Thyroid gland (tissue), 4 donors: ENCODE data around the gene BRAF. TPM values are rescaled to one million over a fixed set of nuclear protein-coding genes. Genes with fewer than 3 reads are reported as not detected.
A peak's percentile ranks its signal among the peaks of the same experiment; 100 is the strongest.
"Not testable (repeated sequence)": the region's sequence is repeated elsewhere in the genome, so short reads cannot be mapped to it uniquely, and the experiment has no call there.

ENCODE experiments used
- DNase-seq, 2 donors: peaks; one replicate each; pipeline ENCODE4 v3.0.0-alpha.2; 2019
- H3K27ac ChIP-seq, 3 donors: fragments of 200-600 bp; sonication (generic); 1 replicate in 2 of 3; 2 replicates in 1 of 3; pipeline ENCODE4 v1.5.1; 2016 to 2019; ENCODE audit warnings: mild to moderate bottlenecking in 1 of 3, moderate library complexity in 1 of 3
- H3K27me3 ChIP-seq: fragments of 200-600 bp; sonication (generic); one replicate; pipeline ENCODE4 v1.5.1; 2019
- H3K36me3 ChIP-seq, 2 donors: fragments of 200-600 bp; sonication (generic); one replicate each; pipeline ENCODE4 v1.5.1; 2016 to 2019
- H3K4me1 ChIP-seq, 2 donors: fragments of 200-600 bp; sonication (generic); one replicate each; pipeline ENCODE4 v1.5.1; 2017 to 2019
- H3K4me3 ChIP-seq, 3 donors: fragments of 200-600 bp; sonication (generic); replicated peaks in 1 of 3; 1 replicate in 2 of 3; 2 replicates in 1 of 3; pipeline ENCODE4 v1.5.1; 2016; ENCODE audit warnings: mild to moderate bottlenecking in 1 of 3
- H3K9me3 ChIP-seq: fragments of 200-600 bp; sonication (generic); one replicate; pipeline ENCODE4 v1.5.1; 2017
- POLR2A ChIP-seq, 2 donors: fragments of 450-650 bp; IDR thresholded peaks; one replicate each; pipeline ENCODE4 v1.6.1; 2017; ENCODE audit warnings: antibody characterized with exemption in 2 of 2, mild to moderate bottlenecking in 2 of 2, moderate library complexity in 1 of 2
- WGBS, 2 donors: methylation state at CpG; one replicate each; pipeline ENCODE4 v1.1.5; 2017; 5-methylcytosine and 5-hydroxymethylcytosine counted together
- intact Hi-C: fragments of 100-400 bp; cut with DNase I; formaldehyde crosslinking; loops from one replicate; pipeline ENCODE4 v1.15.1; 2023
- total RNA-seq, 4 donors: library from RNA; depleted of rRNA; stranded (reverse); fragments of >200 nt; gene quantifications; one replicate each; pipeline ENCODE4 v1.2.3, GENCODE V29; 2016
- TF ChIP-seq, protein P1 (sequence below), 6 experiments: fragments of 200-600 bp in 3 of 6; fragments of 450-650 bp in 3 of 6; sonication (generic) in 3 of 6; IDR thresholded peaks; one replicate each; pipeline ENCODE4 v1.5.1; 2016 to 2019; ENCODE audit warnings: antibody characterized with exemption in 6 of 6, mild to moderate bottlenecking in 2 of 6, inconsistent platforms in 1 of 6, moderate library complexity in 1 of 6

The BRAF gene
- total RNA-seq, 4 donors from 2014 or later: 71.5 to 135 (median 102) TPM

- intact Hi-C loops: no loop called here
Observed at GRCh38 chr7:140857048-140857447, 67.7 kb downstream of the BRAF start.

GRCh38 chr7:140841166-140841715, 83.5 kb downstream of the BRAF start:
- no peak for TF ChIP-seq POLR2A (IDR thresholded peaks at IDR 0.05)
- TF ChIP-seq, protein P1, sequence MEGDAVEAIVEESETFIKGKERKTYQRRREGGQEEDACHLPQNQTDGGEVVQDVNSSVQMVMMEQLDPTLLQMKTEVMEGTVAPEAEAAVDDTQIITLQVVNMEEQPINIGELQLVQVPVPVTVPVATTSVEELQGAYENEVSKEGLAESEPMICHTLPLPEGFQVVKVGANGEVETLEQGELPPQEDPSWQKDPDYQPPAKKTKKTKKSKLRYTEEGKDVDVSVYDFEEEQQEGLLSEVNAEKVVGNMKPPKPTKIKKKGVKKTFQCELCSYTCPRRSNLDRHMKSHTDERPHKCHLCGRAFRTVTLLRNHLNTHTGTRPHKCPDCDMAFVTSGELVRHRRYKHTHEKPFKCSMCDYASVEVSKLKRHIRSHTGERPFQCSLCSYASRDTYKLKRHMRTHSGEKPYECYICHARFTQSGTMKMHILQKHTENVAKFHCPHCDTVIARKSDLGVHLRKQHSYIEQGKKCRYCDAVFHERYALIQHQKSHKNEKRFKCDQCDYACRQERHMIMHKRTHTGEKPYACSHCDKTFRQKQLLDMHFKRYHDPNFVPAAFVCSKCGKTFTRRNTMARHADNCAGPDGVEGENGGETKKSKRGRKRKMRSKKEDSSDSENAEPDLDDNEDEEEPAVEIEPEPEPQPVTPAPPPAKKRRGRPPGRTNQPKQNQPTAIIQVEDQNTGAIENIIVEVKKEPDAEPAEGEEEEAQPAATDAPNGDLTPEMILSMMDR (IDR thresholded peaks at IDR 0.05): no peak
- no peaks in the 10 kb centered on the region for H3K9me3 ChIP-seq
- no peaks in the 10 kb centered on the region for H3K36me3 ChIP-seq
- no peak overlapping the region for H3K4me3 ChIP-seq
- whole genome bisulfite sequencing, 2 donors: 69 to 75% methylated on average over 1 of the region's 1 CpG
- no peak for DNase-seq
- H3K4me1 ChIP-seq: no peaks in the 10 kb centered on the region
- intact Hi-C loops: no loop called here
- no peak overlapping the region for H3K27ac ChIP-seq
- H3K27me3 ChIP-seq: no peaks in the 10 kb centered on the region

More at GRCh38 chr7:140857048-140857447, 67.7 kb downstream of the BRAF start:
- TF ChIP-seq POLR2A (IDR thresholded peaks at IDR 0.05): no peak
- TF ChIP-seq, protein P1 (IDR thresholded peaks at IDR 0.05): no peak
- H3K27me3 ChIP-seq: no peaks in the 10 kb centered on the region
- H3K36me3 ChIP-seq: no peaks in the 10 kb centered on the region
- H3K27ac ChIP-seq: no peak overlapping the region
- peaks cover 0 to 4% of the 10 kb centered on the region in 2 donors for H3K4me1 ChIP-seq
- H3K4me3 ChIP-seq: no peak overlapping the region
- peak in 1 of 2 donors; percentile 14 for DNase-seq
- H3K9me3 ChIP-seq: no peaks in the 10 kb centered on the region
- WGBS, 2 donors: 75 to 82% methylated on average over 2 of the region's 2 CpGs

GRCh38 chr7:140831724-140832123, 93.0 kb downstream of the BRAF start:
- H3K36me3 ChIP-seq: no peaks in the 10 kb centered on the region
- intact Hi-C loops: no loop called here
- peaks cover 5 to 8% of the 10 kb centered on the region in 2 donors for H3K4me1 ChIP-seq
- H3K27ac ChIP-seq: no peak overlapping the region
- 93% methylated on average over 4 of the region's 4 CpGs for WGBS, 2 donors
- TF ChIP-seq, protein P1 (IDR thresholded peaks at IDR 0.05): no peak
- no peak for TF ChIP-seq POLR2A (IDR thresholded peaks at IDR 0.05)
- no peak for DNase-seq
- no peaks in the 10 kb centered on the region for H3K9me3 ChIP-seq
- H3K4me3 ChIP-seq: no peak overlapping the region
- H3K27me3 ChIP-seq: no peaks in the 10 kb centered on the region

DNA sequence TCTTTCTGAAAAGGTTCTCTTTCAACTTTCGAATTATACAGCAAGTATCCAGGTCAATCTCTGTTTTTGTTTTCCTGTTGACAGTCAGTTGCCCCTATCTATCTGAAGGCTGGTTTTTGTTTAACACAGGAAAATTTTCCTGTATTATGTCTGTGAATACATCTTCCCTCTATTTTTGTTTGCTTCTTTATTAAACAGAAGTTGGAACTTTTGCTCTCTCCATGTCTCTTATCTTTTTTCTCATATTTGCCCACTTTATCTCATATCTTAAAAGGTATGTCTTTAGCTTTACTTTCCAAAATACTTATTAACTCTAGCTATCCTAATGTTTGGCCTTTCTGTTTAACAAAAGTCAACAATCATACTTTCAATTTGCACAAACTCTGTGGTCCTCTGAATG, 95.0 kb downstream of the BRAF start:
- intact Hi-C loops: no loop called here
- 97 to 100% methylated on average over 1 of the region's 1 CpG for WGBS, 2 donors
- no peak for TF ChIP-seq POLR2A (IDR thresholded peaks at IDR 0.05)
- TF ChIP-seq, protein P1 (IDR thresholded peaks at IDR 0.05): no peak

GRCh38 chr7:140828741-140829140, 96.0 kb downstream of the BRAF start:
- no peaks in the 10 kb centered on the region for H3K9me3 ChIP-seq
- no peaks in the 10 kb centered on the region for H3K36me3 ChIP-seq
- intact Hi-C loops: no loop called here
- no peak for TF ChIP-seq POLR2A (IDR thresholded peaks at IDR 0.05)
- H3K4me1 ChIP-seq: peaks cover 5 to 8% of the 10 kb centered on the region in 2 donors
- WGBS, 2 donors: 48 to 55% methylated on average over 1 of the region's 1 CpG
- no peak for DNase-seq
- no peaks in the 10 kb centered on the region for H3K27me3 ChIP-seq
- no peak overlapping the region for H3K27ac ChIP-seq
- no peak overlapping the region for H3K4me3 ChIP-seq

More for the DNA sequence above, 95.0 kb downstream of the BRAF start:
- Histone ChIP-seq H3K36me3 (no peaks in the 10 kb centered on the region), H3K27ac (no peak overlapping the region), H3K4me3 (no peak overlapping the region), H3K27me3 (no peaks in the 10 kb centered on the region), H3K9me3 (no peaks in the 10 kb centered on the region), H3K4me1 (peaks cover 5 to 8% of the 10 kb centered on the region in 2 donors)
- no peak for DNase-seq

DNA sequence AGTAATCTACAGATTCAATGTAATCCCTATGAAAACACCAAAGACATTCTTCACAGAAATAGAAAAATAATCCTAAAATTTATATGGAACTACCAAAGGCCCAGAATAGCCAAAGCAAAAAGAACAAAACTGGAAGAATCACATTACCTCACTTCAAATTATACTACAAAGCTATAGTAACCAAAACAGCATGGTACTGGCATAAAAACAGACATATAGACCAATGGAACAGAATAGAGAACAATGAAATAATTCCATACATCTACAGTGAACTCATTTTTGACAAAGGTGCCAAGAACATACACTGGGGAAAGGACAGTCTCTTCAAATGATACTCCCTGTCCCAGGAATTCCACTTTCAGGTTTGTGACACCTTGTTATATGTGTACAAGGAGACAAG, 107.3 kb downstream of the BRAF start:
- intact Hi-C loops, H3K4me3 ChIP-seq, DNase-seq, H3K9me3 ChIP-seq, H3K36me3 ChIP-seq, H3K4me1 ChIP-seq, H3K27me3 ChIP-seq, H3K27ac ChIP-seq: not testable (repeated sequence)
